Kidney (tissue), 14 donors: ENCODE results near the gene NPDC1. TPM values are rescaled to one million over a fixed set of nuclear protein-coding genes. Genes with fewer than 3 reads are reported as not detected.

ENCODE experiments used
- DNase-seq, 5 donors: peaks; one replicate each; pipeline ENCODE4 v3.0.0-alpha.2; 2013 to 2020
- FAIRE-seq: peaks from 2 replicates; lab custom pipeline; 2012; peaks lifted over from hg19 to GRCh38; lab: Jason Lieb, UNC
- H3K27ac ChIP-seq, 2 donors: one replicate each; pipeline ENCODE4 v1.7.0; 2013; ENCODE audit warnings: low read depth in 2 of 2, low read length in 2 of 2, inconsistent platforms in 1 of 2
- H3K27me3 ChIP-seq: one replicate; pipeline ENCODE4 v1.7.1; 2013; ENCODE audit warnings: low read length, inconsistent platforms; ENCODE audit not compliant: control insufficient read depth, insufficient read depth
- H3K36me3 ChIP-seq, 3 donors: one replicate each; pipeline versions ENCODE4 v1.7.0 to v1.7.1; 2013; ENCODE audit warnings: low read length in 3 of 3, control low read depth in 1 of 3, inconsistent platforms in 1 of 3; ENCODE audit not compliant: insufficient read depth in 3 of 3, control insufficient read depth in 2 of 3
- H3K4me1 ChIP-seq, 3 donors: one replicate each; pipeline versions ENCODE4 v1.7.0 to v1.7.1; 2013; ENCODE audit warnings: low read length in 3 of 3, inconsistent platforms in 1 of 3, low read depth in 1 of 3; ENCODE audit not compliant: control insufficient read depth in 2 of 3, insufficient read depth in 2 of 3
- H3K4me3 ChIP-seq, 3 donors: one replicate each; pipeline versions ENCODE4 v1.7.0 to v1.8.1; 2013; ENCODE audit warnings: low read length in 3 of 3, control low read depth in 1 of 3, inconsistent platforms in 1 of 3
- H3K9ac ChIP-seq, 3 donors: one replicate each; pipeline versions ENCODE4 v1.7.0 to v1.7.1; 2013; ENCODE audit warnings: low read length in 3 of 3, control low read depth in 1 of 3, inconsistent platforms in 1 of 3
- H3K9me3 ChIP-seq, 3 donors: one replicate each; pipeline versions ENCODE4 v1.7.0 to v1.7.1; 2013; ENCODE audit warnings: low read length in 3 of 3, control low read depth in 1 of 3, inconsistent platforms in 1 of 3; ENCODE audit not compliant: control insufficient read depth in 2 of 3, insufficient read depth in 1 of 3
- intact Hi-C: fragments of 100-400 bp; cut with DNase I; formaldehyde crosslinking; loops from one replicate; pipeline ENCODE4 v1.11.1; 2022
- polyA plus RNA-seq: library from polyadenylated mRNA; stranded (reverse); fragments of 350-450 nt; fragmentation: Illumina TruSeq; extraction: RNeasy Lipid Tissue Mini Kit (QIAGEN cat#74804); gene quantifications from one replicate; pipeline ENCODE4 v1.2.3, GENCODE V29; 2014; ENCODE audit warnings: low read depth, low replicate concordance; ENCODE audit not compliant: insufficient read depth
- total RNA-seq: library from RNA; stranded (reverse); fragmentation: NEBNext Ultra II Directional; extraction: Animal tissue kit (Norgen Biotek cat#: 25700); gene quantifications from one replicate; pipeline ENCODE4 v1.2.1, GENCODE V29; 2021
- TF ChIP-seq, protein P1 (sequence below): IDR thresholded peaks from 3 replicates; pipeline ENCODE4 v1.5.1; 2012; ENCODE audit warnings: mild to moderate bottlenecking, moderate library complexity, borderline replicate concordance; ENCODE audit not compliant: insufficient read depth; ENCODE audit errors: extremely low read depth
- donor health status: control.
- donor health status: control.
- donor health status: control.
- donor health status: control.
- donor health status: control.
- donor health status: DM: yes; HTN: yes; CAD: no.
- donor health status: Normal renal cell carcinoma (clear cell type).

The NPDC1 gene
- total and polyA plus RNA-seq, 2 donors from 2014 or later: 80.2 to 189 TPM

DNA sequence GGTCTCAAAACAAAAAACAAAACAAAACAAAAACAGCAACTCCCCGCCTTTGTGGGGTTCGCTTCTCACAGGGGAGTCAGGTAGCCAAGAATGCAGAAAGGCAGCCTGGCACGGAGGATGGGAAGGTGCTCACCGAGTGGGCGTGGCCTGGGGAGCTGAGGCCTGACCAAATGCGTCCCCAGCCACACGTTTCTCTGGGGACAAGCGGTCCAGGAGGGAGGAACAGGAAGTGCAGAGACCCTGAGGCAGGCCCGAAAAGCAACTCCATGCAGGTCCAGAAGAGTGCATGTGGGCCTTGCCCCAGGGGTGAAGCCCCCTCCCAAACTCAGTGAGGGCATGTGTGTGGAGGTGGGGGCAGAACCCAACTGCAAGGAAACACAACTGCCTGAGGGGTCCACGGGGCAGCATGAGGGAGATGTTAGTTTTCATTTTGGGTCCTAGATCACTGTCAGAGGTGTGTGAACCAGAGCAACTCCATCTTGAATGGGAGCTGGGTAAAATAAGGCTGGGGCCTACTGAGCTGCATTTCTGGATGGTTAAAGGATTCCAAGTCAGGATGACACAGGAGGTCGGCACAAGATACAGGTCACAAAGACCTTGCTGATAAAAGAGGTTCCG lies 28.8 kb upstream of the NPDC1 start:
- FAIRE-seq: no peak
- Histone ChIP-seq H3K4me1 (peaks cover 0 to 16% (median 4%) of the 10 kb centered on the region in 3 donors), H3K4me3 (no peak overlapping the region), H3K27ac (no peak overlapping the region), H3K9ac (no peak overlapping the region), H3K9me3 (no peaks in the 10 kb centered on the region), H3K27me3 (peaks cover 7% of the 10 kb centered on the region), H3K36me3 (peaks cover 0 to 7% (median 0%) of the 10 kb centered on the region in 3 donors)
- intact Hi-C loops: no loop called here
- TF ChIP-seq, protein P1, sequence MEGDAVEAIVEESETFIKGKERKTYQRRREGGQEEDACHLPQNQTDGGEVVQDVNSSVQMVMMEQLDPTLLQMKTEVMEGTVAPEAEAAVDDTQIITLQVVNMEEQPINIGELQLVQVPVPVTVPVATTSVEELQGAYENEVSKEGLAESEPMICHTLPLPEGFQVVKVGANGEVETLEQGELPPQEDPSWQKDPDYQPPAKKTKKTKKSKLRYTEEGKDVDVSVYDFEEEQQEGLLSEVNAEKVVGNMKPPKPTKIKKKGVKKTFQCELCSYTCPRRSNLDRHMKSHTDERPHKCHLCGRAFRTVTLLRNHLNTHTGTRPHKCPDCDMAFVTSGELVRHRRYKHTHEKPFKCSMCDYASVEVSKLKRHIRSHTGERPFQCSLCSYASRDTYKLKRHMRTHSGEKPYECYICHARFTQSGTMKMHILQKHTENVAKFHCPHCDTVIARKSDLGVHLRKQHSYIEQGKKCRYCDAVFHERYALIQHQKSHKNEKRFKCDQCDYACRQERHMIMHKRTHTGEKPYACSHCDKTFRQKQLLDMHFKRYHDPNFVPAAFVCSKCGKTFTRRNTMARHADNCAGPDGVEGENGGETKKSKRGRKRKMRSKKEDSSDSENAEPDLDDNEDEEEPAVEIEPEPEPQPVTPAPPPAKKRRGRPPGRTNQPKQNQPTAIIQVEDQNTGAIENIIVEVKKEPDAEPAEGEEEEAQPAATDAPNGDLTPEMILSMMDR: no peak
- peak in 2 of 5 donors; percentile 52 to 73 for DNase-seq

DNA sequence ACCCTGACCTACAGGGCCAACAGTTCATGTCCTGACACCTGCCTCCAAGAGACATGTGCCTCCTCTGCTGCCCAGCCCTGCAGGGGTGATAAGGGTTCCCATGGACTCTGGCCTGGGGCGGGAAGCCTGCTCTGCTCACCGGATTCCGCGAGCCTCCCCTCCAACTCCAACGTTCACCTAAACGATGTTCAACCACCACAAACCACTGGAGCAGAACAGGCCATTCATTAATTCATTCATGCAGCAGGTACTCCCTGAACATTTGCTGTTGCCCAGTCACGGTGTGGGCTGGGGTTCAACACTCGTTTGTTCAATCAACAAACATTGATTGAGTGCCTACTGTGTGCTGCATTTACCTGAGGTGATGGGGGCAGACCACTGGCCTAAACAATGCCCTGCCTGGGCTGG lies 28.0 kb upstream of the NPDC1 start:
- H3K9me3 ChIP-seq: no peaks in the 10 kb centered on the region
- TF ChIP-seq, protein P1: no peak
- no peaks in the 10 kb centered on the region for H3K36me3 ChIP-seq
- no peak overlapping the region for H3K27ac ChIP-seq
- FAIRE-seq: no peak
- DNase-seq: peak in 1 of 5 donors; percentile 38
- intact Hi-C loops: no loop called here
- no peak overlapping the region for H3K9ac ChIP-seq
- no peak overlapping the region for H3K4me3 ChIP-seq
- peaks cover 0 to 16% (median 4%) of the 10 kb centered on the region in 3 donors for H3K4me1 ChIP-seq
- H3K27me3 ChIP-seq: no peaks in the 10 kb centered on the region

DNA sequence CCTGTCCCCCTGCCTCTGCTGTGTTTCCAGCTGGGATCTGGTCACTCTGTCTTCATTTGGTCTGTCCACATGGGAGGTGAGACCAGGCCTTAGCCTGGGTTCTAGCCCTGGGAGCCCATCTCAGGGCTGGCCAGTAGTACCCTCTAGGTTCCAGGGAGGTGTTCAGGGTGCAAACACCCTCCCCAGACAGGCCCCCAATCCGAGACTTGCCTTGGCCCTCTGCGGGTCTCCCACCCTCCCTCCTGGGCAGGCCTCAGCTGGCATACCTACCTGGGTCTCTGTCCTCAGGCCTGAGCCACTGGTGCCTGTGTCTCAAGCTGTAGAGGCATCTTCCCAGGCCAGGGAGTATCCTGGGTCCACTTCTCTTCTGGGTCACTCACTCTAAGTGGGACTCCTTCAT lies 25.3 kb upstream of the NPDC1 start:
- peak overlapping the region in 1 of 3 donors; percentile 56 for H3K9ac ChIP-seq

More for the DNA sequence above, 25.3 kb upstream of the NPDC1 start:
- Histone ChIP-seq H3K27ac (peak overlapping the region; percentile 51 to 78), H3K4me1 (peaks cover 0 to 10% (median 4%) of the 10 kb centered on the region in 3 donors), H3K9me3 (no peaks in the 10 kb centered on the region), H3K36me3 (no peaks in the 10 kb centered on the region), H3K27me3 (no peaks in the 10 kb centered on the region), H3K4me3 (peak overlapping the region in 1 of 3 donors; percentile 31)
- peak in 1 of 5 donors; percentile 69 for DNase-seq
- no peak for FAIRE-seq
- intact Hi-C loops: no loop called here
- TF ChIP-seq, protein P1: no peak
